Suprapubic skin (tissue), 4 donors: ENCODE measurements around the gene IQCF5.

Source experiments
- CTCF ChIP-seq, 2 donors: fragments of 200-600 bp in 1 of 2; fragments of 450-650 bp in 1 of 2; sonication (generic) in 1 of 2; IDR thresholded peaks; one replicate each; pipeline ENCODE4 v1.5.1; 2016 to 2019; ENCODE audit warnings: antibody characterized with exemption in 2 of 2, mild to moderate bottlenecking in 1 of 2, moderate library complexity in 1 of 2
- POLR2A ChIP-seq, 2 donors: fragments of 450-650 bp; IDR thresholded peaks; one replicate each; pipeline ENCODE4 v1.6.1; 2017; ENCODE audit warnings: antibody characterized with exemption in 2 of 2, mild to moderate bottlenecking in 2 of 2, moderate library complexity in 2 of 2
- POLR2AphosphoS5 ChIP-seq, 3 donors: sonication (generic); formaldehyde crosslinking; IDR thresholded peaks; one replicate each; pipeline ENCODE4 v1.6.1; 2017; ENCODE audit warnings: antibody characterized with exemption in 3 of 3

GRCh38 chr3:51873876-51874275 lies 1.5 kb downstream of the IQCF5 start:
- TF ChIP-seq POLR2A (IDR thresholded peaks at IDR 0.05), result no peak
- TF ChIP-seq CTCF (IDR thresholded peaks at IDR 0.05), result no peak
- no peak for TF ChIP-seq POLR2AphosphoS5 (IDR thresholded peaks at IDR 0.05)
